Trophoblast cell (in vitro differentiated cells and primary cell): Measurements from ENCODE around the gene ARHGAP26.

ENCODE experiments used
- DNase-seq, 2 donors: peaks; one replicate each; pipeline ENCODE4 v3.0.0-alpha.2; 2016
- H2AFZ ChIP-seq: 2 replicates; pipeline ENCODE4 v1.6.1; 2013; ENCODE audit warnings: low read length, moderate library complexity, mild to moderate bottlenecking; ENCODE audit not compliant: insufficient read depth, poor library complexity
- H2AK5ac ChIP-seq: 2 replicates; pipeline ENCODE4 v1.6.1; 2013; ENCODE audit warnings: mild to moderate bottlenecking, low read length
- H2BK120ac ChIP-seq: 2 replicates; pipeline ENCODE4 v1.6.1; 2013; ENCODE audit warnings: low read length, mild to moderate bottlenecking, moderate library complexity; ENCODE audit not compliant: insufficient read depth, poor library complexity
- H2BK12ac ChIP-seq: 2 replicates; pipeline ENCODE4 v1.6.1; 2013; ENCODE audit warnings: mild to moderate bottlenecking, low read length, moderate library complexity
- H2BK5ac ChIP-seq: 2 replicates; pipeline ENCODE4 v1.6.1; 2013; ENCODE audit warnings: low read length, low read depth, moderate library complexity, mild to moderate bottlenecking; ENCODE audit not compliant: poor library complexity
- H3K14ac ChIP-seq: 2 replicates; pipeline ENCODE4 v1.6.1; 2013; ENCODE audit warnings: mild to moderate bottlenecking, low read length
- H3K18ac ChIP-seq: 2 replicates; pipeline ENCODE4 v1.6.1; 2013; ENCODE audit warnings: mild to moderate bottlenecking, low read length
- H3K23ac ChIP-seq: 2 replicates; pipeline ENCODE4 v1.6.1; 2013; ENCODE audit warnings: low read length
- H3K27ac ChIP-seq: 2 replicates; pipeline ENCODE4 v1.5.1; 2013; ENCODE audit warnings: low read depth, mild to moderate bottlenecking, inconsistent platforms, low read length, moderate library complexity
- H3K27me3 ChIP-seq: 2 replicates; pipeline ENCODE4 v1.6.1; 2013; ENCODE audit warnings: inconsistent platforms, mild to moderate bottlenecking, low read length, moderate library complexity; ENCODE audit not compliant: insufficient read depth
- H3K36me3 ChIP-seq, 2 experiments: 1 replicate in 1 of 2; 2 replicates in 1 of 2; pipeline ENCODE4 v1.6.1; 2013; ENCODE audit warnings: low read length in 2 of 2, mild to moderate bottlenecking in 2 of 2, moderate library complexity in 1 of 2; ENCODE audit not compliant: insufficient read depth in 2 of 2, control insufficient read depth in 1 of 2
- H3K4ac ChIP-seq: 2 replicates; pipeline ENCODE4 v1.6.1; 2013; ENCODE audit warnings: low read depth, mild to moderate bottlenecking, low read length, moderate library complexity
- H3K4me1 ChIP-seq, 2 experiments: 1 replicate in 1 of 2; 2 replicates in 1 of 2; pipeline ENCODE4 v1.6.1; 2013; ENCODE audit warnings: low read length in 2 of 2, mild to moderate bottlenecking in 2 of 2, moderate library complexity in 1 of 2; ENCODE audit not compliant: insufficient read depth in 2 of 2, control insufficient read depth in 1 of 2
- H3K4me2 ChIP-seq: 2 replicates; pipeline ENCODE4 v1.6.1; 2013; ENCODE audit warnings: inconsistent platforms, mild to moderate bottlenecking, low read length, moderate library complexity
- H3K4me3 ChIP-seq: 2 replicates; pipeline ENCODE4 v1.5.1; 2013; ENCODE audit warnings: mild to moderate bottlenecking, low read depth, low read length, inconsistent platforms
- H3K79me1 ChIP-seq: one replicate; pipeline ENCODE4 v1.6.1; 2013; ENCODE audit warnings: low read length
- H3K79me2 ChIP-seq: 2 replicates; pipeline ENCODE4 v1.6.1; 2013; ENCODE audit warnings: low read length, mild to moderate bottlenecking; ENCODE audit not compliant: control insufficient read depth, insufficient read depth, poor library complexity
- H3K9ac ChIP-seq: 2 replicates; pipeline ENCODE4 v1.6.1; 2013; ENCODE audit warnings: mild to moderate bottlenecking, low read length
- H3K9me3 ChIP-seq: 2 replicates; pipeline ENCODE4 v1.6.1; 2013; ENCODE audit warnings: low read depth, mild to moderate bottlenecking, control low read depth, inconsistent platforms, low read length; ENCODE audit not compliant: insufficient read depth
- H4K12ac ChIP-seq: 2 replicates; pipeline ENCODE4 v1.6.1; 2013; ENCODE audit warnings: low read depth, mild to moderate bottlenecking, low read length, moderate library complexity
- H4K8ac ChIP-seq: 2 replicates; pipeline ENCODE4 v1.6.1; 2013; ENCODE audit warnings: low read depth, mild to moderate bottlenecking, low read length, moderate library complexity
- H4K91ac ChIP-seq: one replicate; pipeline ENCODE4 v1.6.1; 2013; ENCODE audit warnings: low read depth, mild to moderate bottlenecking, low read length, moderate library complexity
- WGBS: extraction: QIAGEN DNeasy Blood & Tissue Kit; methylation state at CpG from one replicate; pipeline ENCODE4 v1.1.7; 2013; ENCODE audit warnings: missing lambda C conversion rate; ENCODE audit not compliant: insufficient read length, insufficient coverage; ENCODE audit errors: extremely low coverage; 5-methylcytosine and 5-hydroxymethylcytosine counted together

The ARHGAP26 gene

DNA sequence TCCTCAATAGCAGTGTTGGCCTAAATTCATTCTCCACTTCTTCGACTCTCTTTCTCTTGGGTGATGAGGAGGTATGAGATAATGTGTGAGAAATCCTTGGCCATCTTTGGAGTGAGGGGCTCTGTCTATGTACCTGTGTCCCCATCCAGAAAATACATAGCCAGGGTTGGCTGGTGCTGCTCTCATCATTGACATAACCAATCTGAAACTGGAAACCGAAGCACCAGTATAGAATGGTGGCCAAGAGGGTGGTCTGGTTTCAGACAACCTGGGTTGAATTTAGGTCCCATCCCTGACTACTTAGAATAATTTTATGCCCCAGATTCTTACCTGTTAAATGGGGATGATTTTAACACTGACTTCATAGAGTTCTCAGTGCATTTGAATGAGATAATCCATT, 208.1 kb downstream of the ARHGAP26 start:
- no CpG with 5 or more reads among the region's 2 CpGs for WGBS
- H2AFZ ChIP-seq, result no peak overlapping the region
- no peak for DNase-seq
- no peak overlapping the region for H3K27ac ChIP-seq
- H3K36me3 ChIP-seq, result no peaks in the 10 kb centered on the region
- no peak overlapping the region for H4K91ac ChIP-seq
- no peak overlapping the region for H3K23ac ChIP-seq
- H4K12ac ChIP-seq, result no peak overlapping the region
- no peak overlapping the region for H3K4ac ChIP-seq
- no peak overlapping the region for H3K4me3 ChIP-seq
- H3K18ac ChIP-seq, result no peak overlapping the region
- no peaks in the 10 kb centered on the region for H3K79me1 ChIP-seq
- H3K14ac ChIP-seq, result no peak overlapping the region
- H2BK120ac ChIP-seq, result no peak overlapping the region
- H2BK12ac ChIP-seq, result no peak overlapping the region
- peaks cover 2% of the 10 kb centered on the region for H3K9me3 ChIP-seq
- no peaks in the 10 kb centered on the region for H3K27me3 ChIP-seq
- H3K9ac ChIP-seq, result no peak overlapping the region
- no peak overlapping the region for H2AK5ac ChIP-seq
- peaks cover 15 to 17% of the 10 kb centered on the region in 2 experiments for H3K4me1 ChIP-seq
- no peaks in the 10 kb centered on the region for H3K79me2 ChIP-seq
- no peak overlapping the region for H3K4me2 ChIP-seq
- no peak overlapping the region for H2BK5ac ChIP-seq
- H4K8ac ChIP-seq, result no peak overlapping the region

DNA sequence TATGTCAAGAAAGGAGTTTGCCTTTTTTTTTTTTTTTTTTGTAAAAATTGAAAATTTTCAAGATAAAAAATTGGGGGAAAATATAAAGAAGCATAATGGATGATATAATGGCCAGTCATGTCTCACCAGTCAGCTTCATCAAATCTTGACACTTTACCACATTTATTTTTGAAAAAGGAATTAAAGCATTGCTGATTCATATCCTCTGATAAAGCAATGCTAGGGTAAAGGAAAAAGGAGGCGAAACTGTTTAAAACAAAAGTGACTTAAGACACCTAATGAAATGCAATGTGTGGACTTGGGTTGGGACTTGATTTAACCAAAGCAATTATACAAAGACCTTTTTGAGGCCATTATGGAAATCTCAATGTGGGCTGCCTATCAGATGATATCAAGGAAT, 208.5 kb downstream of the ARHGAP26 start:
- H3K18ac ChIP-seq, result no peak overlapping the region
- H2BK120ac ChIP-seq, result no peak overlapping the region
- H3K36me3 ChIP-seq, result no peaks in the 10 kb centered on the region
- WGBS, result no CpG with 5 or more reads among the region's 1 CpG
- no peak overlapping the region for H4K12ac ChIP-seq
- H3K4me3 ChIP-seq, result no peak overlapping the region
- no peaks in the 10 kb centered on the region for H3K79me2 ChIP-seq
- H2BK5ac ChIP-seq, result no peak overlapping the region
- H3K23ac ChIP-seq, result no peak overlapping the region
- H3K9ac ChIP-seq, result no peak overlapping the region
- no peak overlapping the region for H2BK12ac ChIP-seq
- no peak overlapping the region for H3K4ac ChIP-seq
- H4K91ac ChIP-seq, result no peak overlapping the region
- H2AK5ac ChIP-seq, result no peak overlapping the region
- H4K8ac ChIP-seq, result no peak overlapping the region
- H3K79me1 ChIP-seq, result no peaks in the 10 kb centered on the region
- no peak overlapping the region for H3K14ac ChIP-seq
- peaks cover 2% of the 10 kb centered on the region for H3K9me3 ChIP-seq
- DNase-seq, result no peak
- no peaks in the 10 kb centered on the region for H3K27me3 ChIP-seq
- H3K4me1 ChIP-seq, result peaks cover 15 to 17% of the 10 kb centered on the region in 2 experiments
- H3K27ac ChIP-seq, result no peak overlapping the region
- no peak overlapping the region for H3K4me2 ChIP-seq
- H2AFZ ChIP-seq, result no peak overlapping the region

DNA sequence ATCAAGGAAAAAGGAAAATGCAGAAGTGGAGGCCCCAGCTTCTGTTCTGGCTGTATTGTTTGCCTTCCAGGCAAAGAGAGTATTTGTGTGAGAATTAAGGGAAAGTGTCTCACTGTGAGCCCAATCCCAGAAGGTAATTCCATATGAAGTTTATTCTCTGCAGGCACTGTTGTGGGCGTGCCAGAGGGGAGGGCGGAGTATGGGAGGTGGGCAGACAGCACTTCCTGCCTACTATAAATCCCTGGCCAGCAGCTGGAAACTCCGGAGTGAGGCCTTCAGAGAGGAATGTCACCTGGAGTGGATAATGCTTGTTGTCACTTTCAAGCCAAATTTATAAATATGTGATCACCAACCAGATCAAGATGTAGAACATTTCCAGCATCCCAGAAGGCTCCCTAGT, 209.5 kb downstream of the ARHGAP26 start:
- H4K8ac ChIP-seq, result no peak overlapping the region

DNA sequence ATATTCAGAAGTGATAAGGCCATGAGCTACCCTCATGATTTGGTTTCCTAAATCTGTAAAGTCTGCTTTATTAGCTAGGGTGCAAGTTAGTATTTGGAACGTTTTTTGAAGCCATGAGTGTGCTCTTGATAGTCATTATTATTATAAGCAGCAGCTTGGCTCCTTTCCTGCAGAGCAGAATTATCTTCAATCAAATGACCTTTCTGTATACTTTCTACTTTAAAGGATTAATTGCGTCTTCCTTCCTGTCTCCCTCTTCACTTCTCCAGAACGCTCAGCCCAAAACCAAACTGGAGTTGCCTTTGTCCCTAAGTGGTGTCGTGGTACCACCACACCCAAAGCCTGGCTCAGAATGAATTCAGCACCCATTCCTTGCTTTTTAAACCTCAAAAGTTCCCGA, 211.3 kb downstream of the ARHGAP26 start:
- Histone ChIP-seq H3K4ac (no peak overlapping the region), H2AK5ac (no peak overlapping the region), H3K9ac (no peak overlapping the region), H2AFZ (no peak overlapping the region), H3K14ac (no peak overlapping the region), H4K12ac (no peak overlapping the region), H3K9me3 (peaks cover 2% of the 10 kb centered on the region), H3K27ac (no peak overlapping the region), H3K27me3 (no peaks in the 10 kb centered on the region), H3K36me3 (no peaks in the 10 kb centered on the region), H3K79me1 (no peaks in the 10 kb centered on the region), H2BK12ac (no peak overlapping the region), H2BK5ac (no peak overlapping the region), H3K18ac (no peak overlapping the region), H4K91ac (no peak overlapping the region), H3K4me1 (peaks cover 15 to 17% of the 10 kb centered on the region in 2 experiments), H2BK120ac (no peak overlapping the region), H3K4me3 (no peak overlapping the region), H3K79me2 (no peaks in the 10 kb centered on the region), H4K8ac (no peak overlapping the region), H3K23ac (no peak overlapping the region), H3K4me2 (no peak overlapping the region)
- no peak for DNase-seq
- no CpG with 5 or more reads among the region's 5 CpGs for WGBS

More for the DNA sequence above, 209.5 kb downstream of the ARHGAP26 start:
- H3K9ac ChIP-seq, result no peak overlapping the region
- peaks cover 2% of the 10 kb centered on the region for H3K9me3 ChIP-seq
- no peaks in the 10 kb centered on the region for H3K36me3 ChIP-seq
- no peak overlapping the region for H2BK120ac ChIP-seq
- no peak overlapping the region for H3K4ac ChIP-seq
- H3K4me1 ChIP-seq, result peaks cover 15 to 17% of the 10 kb centered on the region in 2 experiments
- no peak overlapping the region for H2AK5ac ChIP-seq
- no peak for DNase-seq
- H3K23ac ChIP-seq, result no peak overlapping the region
- no peak overlapping the region for H3K14ac ChIP-seq
- no peak overlapping the region for H2BK12ac ChIP-seq
- H3K18ac ChIP-seq, result no peak overlapping the region
- H3K27me3 ChIP-seq, result no peaks in the 10 kb centered on the region
- no peaks in the 10 kb centered on the region for H3K79me1 ChIP-seq
- H3K79me2 ChIP-seq, result no peaks in the 10 kb centered on the region
- H3K4me3 ChIP-seq, result no peak overlapping the region
- no peak overlapping the region for H3K27ac ChIP-seq
- no peak overlapping the region for H2AFZ ChIP-seq
- no peak overlapping the region for H3K4me2 ChIP-seq
- no peak overlapping the region for H2BK5ac ChIP-seq
- no peak overlapping the region for H4K12ac ChIP-seq
- H4K91ac ChIP-seq, result no peak overlapping the region
- WGBS, result no CpG with 5 or more reads among the region's 3 CpGs
